GM21619 (cell line): ENCODE measurements around the gene SLC34A1.

Source experiments
- ATAC-seq: cut with Tn5 transposase; IDR thresholded peaks from one replicate; pipeline ENCODE4 v1.9.1; 2021; ENCODE audit not compliant: unreplicated experiment

Gene SLC34A1

DNA sequence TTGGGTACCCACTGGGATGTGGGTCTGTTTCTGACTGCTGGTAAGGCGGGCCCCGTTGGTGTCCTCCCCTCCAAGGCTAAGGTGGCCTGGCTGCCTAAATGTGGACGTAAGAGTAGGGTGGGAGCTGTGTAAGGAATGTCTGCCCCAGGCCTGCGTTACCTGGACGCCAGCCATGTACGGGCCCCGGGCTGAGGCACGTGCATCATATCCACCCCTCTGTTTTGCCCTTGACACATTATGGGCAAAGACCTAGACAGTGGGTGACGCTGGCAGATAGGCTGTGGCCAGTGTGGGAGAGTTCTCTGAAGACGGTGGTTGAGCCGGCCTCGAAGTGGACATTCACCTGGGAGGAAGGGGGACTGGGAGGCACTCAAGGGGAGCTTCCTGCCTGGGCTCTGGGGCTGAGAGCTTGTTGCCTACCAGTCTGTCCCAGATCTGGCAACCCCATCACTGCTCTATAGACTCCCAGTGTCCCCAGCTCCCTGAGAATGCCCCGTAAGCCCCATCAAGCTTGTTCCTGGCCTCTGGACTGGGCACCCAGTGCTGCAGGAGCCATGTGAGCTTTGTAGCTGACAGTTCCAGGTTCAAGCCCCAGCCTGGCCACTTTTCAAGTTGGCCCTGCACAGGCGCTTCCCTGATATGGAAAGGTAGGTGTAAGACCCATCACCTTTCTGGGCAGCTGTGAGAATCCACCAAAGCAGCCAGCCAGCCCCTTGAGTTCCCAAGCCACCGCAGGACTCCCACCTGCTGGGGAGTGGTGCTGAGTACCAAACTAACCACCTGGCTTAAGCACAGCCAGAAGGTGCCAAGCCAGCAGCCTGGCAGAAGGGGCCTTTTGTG, 59.1 kb downstream of the SLC34A1 start:
- ATAC-seq, result no peak

GRCh38 chr5:177444106-177445051, 60.1 kb downstream of the SLC34A1 start:
- no peak for ATAC-seq

GRCh38 chr5:177445052-177445916, 61.0 kb downstream of the SLC34A1 start:
- ATAC-seq, result no peak

- no peak for ATAC-seq
Observed at GRCh38 chr5:177445917-177446199, 61.6 kb downstream of the SLC34A1 start.

- ATAC-seq, result peak; percentile 48
Observed at GRCh38 chr5:177446200-177447065, 62.2 kb downstream of the SLC34A1 start, which contains the start of gene PRR7. TSS of gene PRR7 (plus strand) at chr5:177446814. CDS start at chr5:177455068, 8,254 bp downstream.

DNA sequence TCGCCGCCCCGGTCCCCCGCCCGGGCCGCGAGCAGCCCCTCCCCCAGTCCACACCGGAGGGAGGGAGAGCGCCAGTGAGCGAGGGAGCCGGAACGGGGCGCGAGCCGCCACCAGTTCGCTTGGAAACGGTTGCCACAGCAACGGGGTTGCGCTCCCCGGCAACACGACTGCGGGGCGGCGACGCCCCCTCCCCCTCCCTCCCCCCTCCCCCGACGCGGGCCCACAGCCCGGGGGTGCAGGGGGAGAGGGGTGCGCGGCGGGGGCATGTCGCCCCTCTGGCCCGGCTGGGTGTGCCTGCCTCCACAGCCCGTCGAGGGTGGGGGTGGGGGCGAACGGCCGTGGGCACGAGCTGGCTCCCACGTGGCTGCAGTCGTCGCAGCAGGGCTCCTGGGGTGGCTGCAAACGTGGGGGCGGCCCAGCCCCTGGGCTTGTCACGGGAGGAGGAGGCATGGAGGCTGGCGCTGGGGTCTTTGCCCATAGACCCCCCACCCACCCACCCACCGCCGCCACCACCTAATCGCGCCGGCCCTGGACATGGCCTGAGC, 62.9 kb downstream of the SLC34A1 start:
- ATAC-seq, result peak; percentile 26

GRCh38 chr5:177447611-177448243, 63.5 kb downstream of the SLC34A1 start:
- ATAC-seq, result no peak
